DOHH2 (cell line): ENCODE data around the gene SPINK8.
"Not testable (repeated sequence)": the region's sequence is repeated elsewhere in the genome, so short reads cannot be mapped to it uniquely, and the experiment has no call there.

Experiments
- CTCF ChIP-seq: fragments of 200-600 bp; sonication (generic); IDR thresholded peaks from one replicate; pipeline ENCODE4 v1.5.1; 2014; ENCODE audit warnings: antibody characterized with exemption, mild to moderate bottlenecking, low read depth, low read length; ENCODE audit not compliant: poor library complexity, severe bottlenecking
- EZH2phosphoT487 ChIP-seq: fragments of 200-600 bp; sonication (generic); IDR thresholded peaks from 2 replicates; pipeline ENCODE4 v1.6.1; 2017; ENCODE audit warnings: borderline replicate concordance, mild to moderate bottlenecking, antibody characterized with exemption, low read length, moderate library complexity, mixed read lengths

- TF ChIP-seq CTCF, EZH2phosphoT487: not testable (repeated sequence)
These were observed 1.6 kb downstream of the SPINK8 start for GRCh38 chr3:48331706-48332435.
